SU-DHL-6 (cell line): Measurements from ENCODE around the gene MAGED1.

Experiments used
- H2AFZ ChIP-seq: fragments of 200-600 bp; sonication (generic); 2 replicates; pipeline ENCODE4 v1.6.1; 2014; ENCODE audit warnings: low read depth, mild to moderate bottlenecking, moderate library complexity, mixed read lengths, antibody characterized with exemption, low read length; ENCODE audit not compliant: severe bottlenecking
- H3F3A ChIP-seq: fragments of 200-600 bp; shearing (Covaris generic); 2 replicates; pipeline ENCODE4 v1.6.0; 2016; ENCODE audit warnings: antibody characterized with exemption, mild to moderate bottlenecking; ENCODE audit not compliant: insufficient read depth
- H3K27ac ChIP-seq: fragments of 200-600 bp; sonication (generic); 2 replicates; pipeline ENCODE4 v1.5.1; 2016; ENCODE audit warnings: low read depth, mild to moderate bottlenecking, low read length, moderate library complexity, mixed read lengths
- H3K27me3 ChIP-seq: fragments of 200-600 bp; sonication (generic), shearing (Covaris generic); 2 replicates; pipeline ENCODE4 v1.6.0; 2014; ENCODE audit warnings: mild to moderate bottlenecking, low read length
- H3K36me3 ChIP-seq: fragments of 200-600 bp; sonication (generic); 2 replicates; pipeline ENCODE4 v1.6.1; 2014; ENCODE audit warnings: mild to moderate bottlenecking, low read length, mixed read lengths
- H3K4me2 ChIP-seq: fragments of 300-600, 200-600 bp; shearing (Covaris generic), sonication (generic); 2 replicates; pipeline ENCODE4 v1.6.0; 2014; ENCODE audit warnings: low read length, low read depth, mild to moderate bottlenecking; ENCODE audit not compliant: poor library complexity, severe bottlenecking
- H3K4me3 ChIP-seq: fragments of 200-600 bp; sonication (generic); 2 replicates; pipeline ENCODE4 v1.5.1; 2014; ENCODE audit warnings: antibody characterized with exemption, low read length, mild to moderate bottlenecking, mixed read lengths; ENCODE audit not compliant: insufficient read depth, poor library complexity, severe bottlenecking
- H3K79me2 ChIP-seq: fragments of 200-600 bp; sonication (generic); 2 replicates; pipeline ENCODE4 v1.6.1; 2014; ENCODE audit warnings: mild to moderate bottlenecking, low read length, moderate library complexity; ENCODE audit not compliant: insufficient read depth
- H3K9ac ChIP-seq: fragments of 200-600 bp; sonication (generic); 2 replicates; pipeline ENCODE4 v1.7.0; 2014; ENCODE audit warnings: mild to moderate bottlenecking, low read length
- H3K9me2 ChIP-seq: fragments of 200-600 bp; sonication (generic); replicated peaks from 2 replicates; pipeline ENCODE4 v1.6.1; 2014; ENCODE audit warnings: low read length; ENCODE audit not compliant: insufficient read depth
- H3K9me3 ChIP-seq: fragments of 200-600 bp; sonication (generic); 2 replicates; pipeline ENCODE4 v1.6.1; 2014; ENCODE audit warnings: low read length, mixed read lengths; ENCODE audit not compliant: insufficient read depth
- H4K20me1 ChIP-seq: fragments of 200-600 bp; sonication (generic); 2 replicates; pipeline ENCODE4 v1.6.1; 2014; ENCODE audit warnings: low read depth, mild to moderate bottlenecking, antibody characterized with exemption, low read length, moderate library complexity, mixed read lengths
- CTCF ChIP-seq: fragments of 200-600 bp; sonication (generic); IDR thresholded peaks from one replicate; pipeline ENCODE4 v1.5.1; 2017; ENCODE audit warnings: antibody characterized with exemption, mild to moderate bottlenecking, low read length, moderate library complexity; ENCODE audit not compliant: insufficient read depth, poor library complexity, severe bottlenecking
- EZH2phosphoT487 ChIP-seq: fragments of 200-600 bp; sonication (generic), shearing (Covaris generic); conservative IDR thresholded peaks from 2 replicates; pipeline ENCODE4 v1.6.1; 2018; ENCODE audit warnings: mild to moderate bottlenecking, antibody characterized with exemption, low read length, moderate library complexity, mixed read lengths

MAGED1 gene

GRCh38 chrX:51905711-51906110 lies 12.3 kb downstream of the MAGED1 start:
- Histone ChIP-seq H3K27ac (no peak overlapping the region), H2AFZ (no peak overlapping the region), H3K9me2 (no peaks in the 10 kb centered on the region), H3K9ac (no peak overlapping the region), H4K20me1 (no peaks in the 10 kb centered on the region), H3K4me2 (no peak overlapping the region), H3K9me3 (no peaks in the 10 kb centered on the region), H3K27me3 (no peaks in the 10 kb centered on the region), H3K4me3 (no peak overlapping the region), H3F3A (no peaks in the 10 kb centered on the region), H3K36me3 (no peaks in the 10 kb centered on the region), H3K79me2 (no peaks in the 10 kb centered on the region)
- TF ChIP-seq EZH2phosphoT487 (no peak), CTCF (no peak)

GRCh38 chrX:51917604-51918003 lies 24.2 kb downstream of the MAGED1 start:
- no peak overlapping the region for H3K9ac ChIP-seq
- TF ChIP-seq EZH2phosphoT487 (no peak), CTCF (no peak)
- H3K36me3 ChIP-seq, result no peaks in the 10 kb centered on the region
- no peak overlapping the region for H3K4me2 ChIP-seq
- H3F3A ChIP-seq, result no peaks in the 10 kb centered on the region
- H2AFZ ChIP-seq, result no peak overlapping the region
- H3K9me2 ChIP-seq, result no peaks in the 10 kb centered on the region
- H3K79me2 ChIP-seq, result no peaks in the 10 kb centered on the region
- no peaks in the 10 kb centered on the region for H4K20me1 ChIP-seq
- no peaks in the 10 kb centered on the region for H3K9me3 ChIP-seq
- no peak overlapping the region for H3K27ac ChIP-seq
- H3K4me3 ChIP-seq, result no peak overlapping the region
- no peaks in the 10 kb centered on the region for H3K27me3 ChIP-seq

- no peak for TF ChIP-seq CTCF
- TF ChIP-seq EZH2phosphoT487, result no peak
- no peak overlapping the region for H3K27ac ChIP-seq
- H3K36me3 ChIP-seq, result no peaks in the 10 kb centered on the region
- no peaks in the 10 kb centered on the region for H3K9me3 ChIP-seq
- no peaks in the 10 kb centered on the region for H3K27me3 ChIP-seq
- H2AFZ ChIP-seq, result no peak overlapping the region
- no peaks in the 10 kb centered on the region for H3K79me2 ChIP-seq
- H3K4me3 ChIP-seq, result no peak overlapping the region
- no peak overlapping the region for H3K4me2 ChIP-seq
- no peak overlapping the region for H3K9ac ChIP-seq
- H4K20me1 ChIP-seq, result no peaks in the 10 kb centered on the region
- no peaks in the 10 kb centered on the region for H3K9me2 ChIP-seq
- H3F3A ChIP-seq, result no peaks in the 10 kb centered on the region
Observed at GRCh38 chrX:51922561-51922960, 29.1 kb downstream of the MAGED1 start.
